GM21825 (cell line): ENCODE data around the gene F5.
"Not testable (repeated sequence)": the region's sequence is repeated elsewhere in the genome, so short reads cannot be mapped to it uniquely, and the experiment has no call there.

Source experiments
- ATAC-seq: cut with Tn5 transposase; IDR thresholded peaks from one replicate; pipeline ENCODE4 v1.9.1; 2021; ENCODE audit warnings: mild to moderate bottlenecking, moderate library complexity; ENCODE audit not compliant: unreplicated experiment

Gene F5

DNA sequence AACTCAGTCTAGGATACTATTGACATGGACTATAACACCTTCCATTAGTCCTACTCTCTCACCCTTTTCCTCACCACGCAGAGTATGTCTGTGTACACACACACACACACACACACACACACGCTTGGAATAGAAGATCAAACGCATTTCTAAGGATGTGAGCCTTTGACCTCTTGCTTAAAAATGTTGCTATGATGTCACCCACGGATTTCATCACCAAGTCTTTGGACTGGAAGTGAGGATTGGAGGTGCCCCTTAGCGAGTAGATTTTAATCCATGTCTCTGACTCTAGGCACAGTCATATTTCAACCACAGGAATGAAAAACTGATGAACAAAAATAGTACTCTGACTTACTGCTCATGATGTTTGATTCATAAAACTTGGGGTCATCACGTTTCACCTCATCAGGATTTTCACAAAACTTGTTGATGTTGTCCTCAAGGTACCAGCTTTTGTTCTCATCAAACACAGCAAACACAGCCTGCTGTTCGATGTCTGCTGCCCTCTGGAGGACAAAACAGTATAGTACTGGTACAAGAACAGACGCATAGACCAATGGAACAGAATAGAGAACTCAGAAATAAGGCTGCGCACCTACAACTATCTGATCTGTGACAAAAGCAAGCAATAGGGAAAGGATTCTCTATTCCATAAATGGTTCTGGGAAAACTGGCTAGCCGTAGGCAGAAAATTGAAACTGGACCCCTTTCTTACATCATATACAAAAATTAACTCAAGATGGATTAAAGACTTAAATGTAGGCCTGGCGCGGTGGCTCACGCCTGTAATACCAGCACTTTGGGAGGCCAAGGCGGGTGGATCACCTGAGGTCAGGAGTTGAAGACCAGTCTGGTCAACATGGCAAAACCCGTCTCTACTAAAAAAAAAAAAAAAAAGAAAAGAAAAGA is 39.9 kb downstream of the F5 start:
- no peak for ATAC-seq

DNA sequence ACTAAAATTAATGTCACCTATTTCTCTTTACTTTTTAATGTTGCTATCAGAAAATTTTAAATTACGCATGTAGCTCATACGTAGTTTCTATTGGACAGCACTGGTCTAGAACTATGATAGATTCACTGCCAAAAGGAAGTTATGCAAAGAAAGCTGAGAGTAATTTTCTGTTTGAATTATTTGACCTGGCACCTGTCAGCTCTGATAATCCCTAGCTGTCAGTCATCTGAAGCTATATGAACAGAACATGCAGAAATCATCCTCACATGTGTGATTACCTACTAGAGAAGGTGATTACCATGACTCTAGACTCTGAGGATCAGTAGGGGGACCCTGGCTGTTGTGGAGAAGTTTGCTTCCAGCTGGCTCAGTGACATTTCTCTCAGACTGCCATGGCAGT is 40.8 kb downstream of the F5 start:
- no peak for ATAC-seq

DNA sequence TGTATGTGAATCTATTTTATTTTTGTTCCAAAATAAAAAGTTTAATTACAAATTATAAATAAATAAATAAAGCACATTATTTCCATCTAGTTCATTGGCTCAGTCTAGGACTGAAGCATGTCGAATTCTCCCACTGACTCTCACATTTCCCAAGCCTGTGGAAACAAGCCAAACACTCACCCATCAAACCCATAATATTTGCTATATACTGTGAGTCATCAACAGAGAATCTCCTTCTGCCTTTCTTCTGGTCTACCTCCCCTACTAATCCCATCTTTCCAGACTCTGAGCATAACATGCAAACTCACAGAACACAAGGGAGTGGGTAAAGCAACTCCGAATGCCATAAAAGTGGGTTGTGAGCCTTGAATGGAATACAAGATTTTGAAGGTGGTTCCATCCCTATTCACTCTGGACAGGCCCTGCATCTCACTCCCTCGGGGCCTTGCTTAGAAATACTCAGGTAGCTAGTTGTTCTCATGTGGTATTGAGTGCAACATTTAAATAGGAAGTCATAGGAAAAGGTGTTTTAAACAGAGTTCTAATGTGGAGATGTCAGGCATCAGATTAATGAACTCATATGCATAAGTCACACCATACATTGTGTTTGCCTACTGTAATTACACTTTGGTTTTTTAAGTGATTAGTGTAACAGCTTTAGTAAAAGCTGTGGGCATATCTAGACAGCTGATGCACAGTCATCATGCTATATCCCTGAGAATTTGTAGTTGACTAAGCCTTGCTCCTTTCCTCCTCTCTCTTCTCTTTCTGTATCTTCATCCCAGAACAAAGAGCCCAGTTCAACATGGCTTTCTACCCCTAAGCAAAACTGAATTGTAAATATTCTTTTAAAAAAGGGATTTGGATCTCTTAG is 47.0 kb downstream of the F5 start:
- no peak for ATAC-seq

DNA sequence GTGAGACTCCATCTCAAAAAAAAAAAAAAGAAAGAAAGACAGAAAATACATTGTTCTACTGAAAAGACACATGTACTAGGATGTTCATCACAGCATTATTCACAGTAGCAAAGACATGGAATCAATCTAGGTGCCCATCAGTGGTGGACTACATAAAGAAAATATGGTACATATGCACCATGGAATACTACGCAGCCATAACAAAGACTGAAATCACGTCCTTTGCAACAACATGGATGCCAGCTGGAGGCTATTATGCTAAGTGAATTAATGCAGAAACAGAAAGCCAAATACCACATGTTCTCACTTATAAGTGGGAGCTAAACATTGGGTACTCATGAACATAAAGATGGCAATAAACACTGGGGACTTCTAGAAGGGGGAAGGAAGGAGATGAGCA is 51.6 kb downstream of the F5 start:
- ATAC-seq: no peak

DNA sequence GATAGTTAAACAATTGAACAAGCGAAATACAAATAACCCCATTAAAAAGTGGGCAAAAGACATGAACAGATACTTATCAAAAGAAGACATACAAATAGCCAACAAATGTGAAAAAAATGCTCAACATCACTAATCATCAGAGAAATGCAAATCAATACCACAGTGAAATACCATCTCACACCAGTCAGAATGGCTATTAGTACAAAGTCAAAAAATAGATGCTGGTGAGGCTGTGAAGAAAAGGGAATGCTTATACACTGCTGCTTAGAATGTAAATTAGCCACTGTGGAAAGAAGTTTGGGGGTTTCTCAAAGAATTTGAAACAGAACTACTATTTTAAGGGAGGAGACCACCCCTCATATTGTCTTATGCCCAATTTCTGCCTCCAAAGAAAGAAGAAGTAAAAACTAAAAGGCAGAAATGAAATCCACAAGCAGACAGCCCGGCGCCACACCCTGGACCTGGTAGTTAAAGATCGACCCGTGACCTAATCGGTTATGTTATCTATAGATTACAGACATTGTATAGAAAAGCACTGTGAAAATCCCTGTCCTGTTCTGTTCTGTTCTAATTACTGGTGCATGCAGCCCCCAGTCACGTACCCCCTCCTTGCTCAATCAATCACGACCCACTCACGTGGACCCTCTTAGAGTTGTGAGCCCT is 52.6 kb downstream of the F5 start:
- ATAC-seq: not testable (repeated sequence)

DNA sequence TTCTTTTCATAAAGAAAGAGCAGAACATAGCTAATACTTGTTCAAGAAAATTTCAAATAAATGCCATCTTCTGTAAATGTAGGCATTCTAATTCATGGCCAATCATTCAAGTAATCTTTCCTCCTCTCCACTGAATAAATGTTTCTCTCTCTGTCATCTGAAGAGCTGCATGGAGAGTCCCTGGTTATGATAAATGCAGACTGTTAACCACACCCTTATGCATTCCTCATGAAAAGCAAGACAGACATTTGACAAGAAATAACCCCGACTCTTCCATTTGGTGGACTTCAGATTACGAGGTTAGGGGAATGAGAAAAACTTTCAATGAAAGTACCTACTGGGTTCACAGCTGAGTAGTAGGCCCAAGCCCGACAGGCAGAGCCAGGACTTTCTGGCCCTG is 55.8 kb downstream of the F5 start:
- no peak for ATAC-seq

DNA sequence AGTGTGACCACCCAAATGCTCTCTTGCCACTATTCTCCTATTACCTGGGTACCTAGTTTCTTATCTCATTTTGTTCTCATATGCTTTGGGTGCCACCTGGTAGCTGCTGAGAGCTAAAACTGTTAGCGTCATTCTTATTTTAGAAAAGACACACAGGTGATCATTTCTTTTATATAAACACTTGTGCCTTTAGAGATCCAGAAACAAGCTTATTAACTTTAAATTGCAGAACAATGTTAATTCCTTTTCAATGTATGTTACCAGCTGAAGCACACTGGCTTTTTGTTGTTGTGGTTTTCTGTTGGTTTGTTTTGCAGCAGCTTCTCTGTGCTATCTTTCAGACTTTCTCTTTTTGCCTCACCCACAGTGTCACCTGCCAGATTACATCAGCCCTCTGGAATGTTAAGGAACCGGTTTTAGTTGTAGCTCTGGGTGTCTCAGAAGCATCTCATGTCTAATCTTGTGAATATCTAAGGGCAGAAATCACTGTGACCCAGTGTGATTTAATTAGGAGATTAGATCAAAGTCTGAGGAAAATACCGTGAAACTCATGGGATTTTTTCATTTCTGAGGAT is 57.1 kb downstream of the F5 start:
- no peak for ATAC-seq

DNA sequence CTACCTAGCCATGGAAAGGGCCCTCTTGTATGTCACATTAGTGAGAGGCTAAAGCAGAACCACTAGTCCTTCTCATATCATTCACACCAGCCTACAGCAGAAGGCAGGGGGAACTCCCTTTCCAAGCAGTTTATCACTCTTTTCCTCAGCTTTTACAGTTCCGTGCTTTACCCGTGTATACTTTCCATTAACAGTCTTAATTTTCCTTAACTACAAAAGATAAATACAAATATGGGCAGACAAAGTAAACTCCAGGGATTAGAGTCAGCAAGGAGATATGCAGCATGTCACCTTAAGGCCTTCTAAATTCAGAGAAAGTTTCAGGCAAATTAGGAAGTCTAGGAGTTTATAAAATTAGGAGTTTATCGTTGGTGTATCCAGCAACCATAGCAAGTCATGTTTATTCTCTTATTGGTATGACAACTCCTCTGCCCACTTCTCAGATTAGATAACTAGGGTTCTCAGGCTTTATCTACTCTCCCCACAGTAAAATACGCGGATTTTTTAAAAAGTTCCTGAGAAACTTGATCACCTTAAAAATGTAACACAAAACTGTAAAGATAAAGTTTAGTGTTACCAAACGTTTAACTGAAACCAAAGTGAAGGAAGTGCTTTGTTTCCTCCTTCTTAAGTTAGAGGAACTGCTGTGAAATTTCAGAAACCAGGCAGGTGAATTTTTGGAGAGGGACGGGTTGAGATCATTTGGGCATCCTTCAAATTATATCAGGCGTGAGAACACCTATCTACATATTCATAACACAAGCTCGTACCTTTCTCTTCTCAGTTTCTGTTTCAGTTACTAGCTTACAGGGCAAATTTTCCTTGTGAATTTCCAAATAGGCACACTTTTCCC is 57.8 kb downstream of the F5 start:
- no peak for ATAC-seq

DNA sequence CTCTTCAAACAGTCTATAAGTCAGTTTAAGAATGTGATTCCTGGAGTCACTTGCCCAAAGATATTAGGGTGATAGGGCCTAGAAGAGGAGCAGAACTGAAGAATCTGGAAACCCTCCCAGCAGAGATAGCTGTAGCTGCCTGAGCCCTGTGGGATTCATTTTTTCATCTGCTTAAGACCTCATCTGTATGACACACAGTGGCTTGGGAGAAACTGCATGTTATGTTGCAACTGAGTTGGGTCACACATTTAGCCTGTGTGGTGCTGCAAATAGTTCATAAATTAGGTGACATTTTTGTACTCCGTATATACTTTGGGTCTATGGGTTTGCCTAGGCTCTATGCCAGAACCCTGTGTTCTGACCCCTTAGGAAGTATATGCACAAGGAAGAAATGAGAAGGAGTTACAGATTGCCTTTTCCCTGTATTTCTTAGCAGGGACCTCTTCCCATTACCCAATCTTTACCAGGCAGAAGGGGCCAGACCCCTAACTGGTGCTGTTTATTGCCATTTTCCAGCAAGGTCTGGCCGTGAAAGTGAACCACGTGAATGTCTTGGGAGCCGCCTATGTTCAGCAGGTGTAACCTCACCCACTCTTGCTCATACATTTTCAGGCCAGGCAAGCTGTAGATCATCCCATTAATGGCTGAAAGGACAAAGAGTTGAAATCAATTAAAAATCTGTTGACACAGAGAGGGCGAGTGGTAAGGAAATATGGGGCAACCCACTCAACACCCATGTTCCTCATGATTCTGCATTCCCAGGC is 58.6 kb downstream of the F5 start:
- ATAC-seq: no peak

DNA sequence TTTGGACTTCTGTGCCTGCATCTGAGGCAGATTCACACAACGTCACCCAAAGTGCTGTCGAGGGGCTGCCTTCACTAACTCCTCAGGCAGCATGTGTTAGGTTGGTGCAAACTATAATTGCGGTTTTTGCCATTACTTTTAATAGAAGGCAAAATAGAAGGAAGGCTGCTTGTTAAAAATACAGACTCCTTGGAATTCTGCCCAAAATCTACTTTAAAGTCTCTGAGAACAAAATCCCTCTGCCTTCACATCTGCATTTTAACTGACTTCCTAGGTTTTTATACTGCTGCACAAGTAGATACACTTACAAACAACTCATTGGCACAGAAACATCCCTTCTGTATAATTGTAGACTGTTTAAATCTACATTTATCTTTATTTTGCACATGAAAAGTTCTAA is 59.3 kb downstream of the F5 start:
- ATAC-seq: no peak

DNA sequence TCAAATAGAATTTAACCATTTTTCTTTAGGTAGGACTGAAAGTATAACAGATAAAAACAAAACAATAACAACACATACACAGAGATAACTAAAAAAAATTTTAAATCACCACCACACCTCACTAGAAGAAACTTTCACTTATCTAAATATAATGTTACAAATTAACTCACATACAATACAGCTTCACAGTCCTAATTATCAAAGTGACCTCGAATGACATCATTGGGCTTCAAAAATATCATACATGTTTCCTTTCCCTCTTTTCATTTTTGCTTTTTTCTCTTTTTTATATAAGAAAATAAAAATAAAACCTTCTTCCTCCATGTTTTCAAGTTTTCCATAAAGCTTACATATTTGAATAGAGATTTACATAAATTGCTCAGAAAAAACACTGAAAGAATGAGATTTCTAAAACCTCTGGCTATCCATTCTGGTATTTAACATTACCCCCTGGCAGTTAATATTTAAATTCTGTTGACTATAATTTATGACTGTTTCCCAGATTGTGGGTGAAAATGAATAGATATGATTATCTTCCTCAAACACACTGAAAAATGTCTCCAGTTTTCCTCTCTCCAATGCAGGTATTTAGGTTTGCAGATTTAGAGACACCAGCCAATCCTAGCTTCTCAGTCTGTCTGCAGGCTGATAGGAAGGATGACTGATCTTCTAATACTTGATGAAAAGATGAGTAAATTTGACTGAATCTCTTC is 60.0 kb downstream of the F5 start:
- ATAC-seq: no peak

DNA sequence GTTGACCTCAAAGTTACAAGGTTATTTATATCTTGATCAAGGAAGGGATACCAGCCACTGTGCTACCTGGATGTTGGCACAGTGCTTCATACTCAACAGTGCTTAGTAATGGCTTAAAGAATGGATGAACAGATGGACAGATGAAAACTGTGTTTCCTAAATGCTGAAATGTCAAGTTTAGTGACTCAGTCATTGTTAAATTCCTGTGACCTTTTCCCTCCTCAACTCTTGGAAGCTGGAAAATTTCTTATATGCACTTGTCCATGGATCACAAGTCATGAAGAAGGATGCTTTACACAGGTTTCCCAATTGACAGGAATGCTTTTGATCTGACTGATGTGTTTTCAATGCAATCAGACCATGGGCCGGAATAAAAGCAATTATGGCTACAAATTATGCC is 60.9 kb downstream of the F5 start:
- no peak for ATAC-seq

DNA sequence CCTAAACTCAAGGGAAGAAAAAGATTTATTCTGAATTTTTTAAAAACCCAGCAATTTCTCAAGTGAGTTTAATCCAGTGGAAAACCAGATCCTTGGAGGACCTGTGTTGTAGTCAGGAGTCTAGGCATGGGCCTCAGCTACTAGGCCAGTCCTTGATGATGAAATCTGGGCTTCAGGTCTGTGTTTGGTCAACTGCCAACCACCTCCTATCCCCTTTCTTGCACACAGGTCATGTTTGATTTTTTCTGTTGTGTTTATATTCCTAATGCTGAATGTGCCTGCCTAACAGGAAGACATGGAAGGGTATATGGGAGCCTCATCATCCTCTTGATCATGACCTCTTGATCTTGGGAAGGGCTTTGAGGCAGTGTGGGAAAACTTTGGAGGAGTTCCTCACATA is 62.4 kb downstream of the F5 start:
- ATAC-seq: no peak

DNA sequence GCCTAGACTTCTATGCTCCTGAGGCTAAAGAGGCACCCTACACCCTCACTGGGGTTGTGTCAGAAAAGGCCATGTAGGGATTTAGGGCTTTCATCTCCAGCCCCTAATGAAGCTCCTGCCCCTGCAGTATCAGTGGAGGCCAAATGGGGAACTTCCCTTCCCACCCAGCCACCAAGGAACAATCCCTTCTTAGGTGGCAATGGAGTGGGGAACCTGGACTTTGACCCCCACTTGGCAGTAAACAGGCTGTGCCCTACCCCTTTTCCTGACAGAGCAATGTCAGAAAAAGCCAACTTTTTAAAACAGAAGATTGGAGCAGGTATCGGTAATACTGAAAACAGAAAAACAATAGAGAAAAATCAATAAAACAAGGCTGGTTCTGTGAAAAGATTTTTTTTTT is 65.1 kb downstream of the F5 start:
- no peak for ATAC-seq

DNA sequence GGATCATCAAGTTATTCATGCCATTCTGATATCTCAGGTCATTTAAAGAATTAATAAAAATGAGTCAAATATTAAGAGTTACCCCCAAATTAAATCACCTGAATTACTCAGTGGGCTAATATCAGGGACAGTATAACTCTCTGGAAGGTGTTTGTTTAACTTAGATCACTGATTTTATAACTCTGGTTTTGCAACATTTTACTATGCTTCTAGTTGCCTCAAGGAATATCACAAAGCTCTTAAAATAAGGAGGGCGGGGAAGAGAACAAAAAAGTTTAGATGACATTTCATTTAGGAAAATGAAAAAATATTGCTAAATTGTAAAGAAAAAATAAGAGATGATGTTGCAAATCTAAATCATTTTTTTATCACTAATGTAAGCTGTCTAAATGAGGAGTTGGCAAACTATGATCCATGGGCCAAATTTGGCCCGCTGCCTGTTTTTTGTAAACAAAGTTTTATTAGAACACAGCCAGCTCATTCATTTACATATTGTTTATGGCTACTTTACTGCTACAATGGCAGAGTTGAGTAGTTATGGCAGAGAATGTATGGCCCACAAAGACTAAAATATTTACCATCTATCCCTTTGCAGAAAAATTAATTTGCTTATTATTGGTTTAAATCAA is 68.6 kb downstream of the F5 start:
- ATAC-seq: no peak

DNA sequence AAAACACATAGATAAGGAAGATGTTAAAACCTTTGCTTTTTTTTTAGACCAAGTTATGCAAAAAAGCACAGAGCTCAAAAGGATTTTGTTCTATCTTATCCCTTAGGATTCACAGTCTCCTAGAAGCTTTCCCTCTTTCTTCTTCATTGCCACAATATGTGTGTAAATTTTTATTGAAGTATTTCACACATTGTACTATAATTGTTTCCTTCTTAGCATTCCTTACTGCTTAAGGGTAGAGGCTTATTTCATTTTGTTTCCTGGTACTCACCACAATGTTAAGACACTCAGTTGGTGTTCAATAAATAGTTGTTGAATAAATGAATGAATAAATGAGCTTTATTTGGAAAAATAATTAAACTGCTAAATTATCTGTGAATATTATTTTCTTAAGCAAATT is 70.6 kb downstream of the F5 start:
- ATAC-seq: no peak

DNA sequence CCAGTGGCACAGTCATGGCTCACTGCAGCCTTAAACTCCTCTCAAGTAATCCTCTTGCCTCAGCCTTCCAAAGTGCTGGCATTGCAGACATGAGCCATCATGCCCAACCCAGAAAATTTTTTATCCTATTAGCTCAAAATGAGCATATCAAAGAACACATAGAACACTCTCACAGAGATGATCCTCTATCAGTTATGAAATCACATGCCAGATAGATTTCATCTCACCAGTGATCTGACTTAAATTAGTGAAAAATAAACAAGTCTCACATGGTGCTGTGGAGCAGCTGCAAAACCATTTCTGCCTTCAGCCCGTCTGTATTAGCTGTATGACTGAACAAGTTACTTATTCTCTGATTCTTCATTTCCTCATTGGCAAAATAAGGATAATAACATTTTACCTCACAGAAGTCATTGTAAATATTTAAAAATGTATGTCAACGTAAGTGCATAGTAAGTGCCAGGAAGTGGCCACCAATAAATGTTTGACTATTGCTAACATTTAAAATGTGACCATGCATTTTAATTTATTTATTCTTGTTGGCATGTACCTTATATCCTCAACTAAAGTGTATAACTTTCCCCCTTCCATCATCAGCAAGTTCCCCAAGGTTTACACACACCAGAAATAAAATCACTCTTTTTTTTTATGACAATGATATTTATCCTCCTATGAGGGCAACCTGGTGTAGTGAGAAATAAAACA is 71.6 kb downstream of the F5 start:
- ATAC-seq: no peak

DNA sequence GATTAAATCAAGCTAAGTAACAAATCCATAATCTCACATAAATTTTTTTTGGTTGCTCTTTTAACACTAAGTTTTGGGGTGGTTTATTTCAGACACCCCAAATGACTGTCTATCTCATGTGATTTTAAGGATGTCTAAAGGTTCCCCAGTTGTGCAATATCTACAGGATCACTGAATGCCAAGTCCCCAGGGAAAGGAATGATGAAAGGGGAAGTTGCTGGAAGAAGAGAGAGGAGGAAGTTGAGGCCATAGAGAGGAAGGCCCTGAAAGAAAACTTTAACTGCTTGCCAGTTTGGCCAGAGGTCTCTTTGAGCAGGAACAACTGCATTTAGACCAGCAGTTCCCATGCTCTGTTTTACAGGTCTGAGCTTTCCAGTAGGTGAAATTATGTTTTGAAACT is 73.1 kb downstream of the F5 start:
- no peak for ATAC-seq
